ENCODE results near the gene PPP1R13B.

- TF ChIP-seq POLR2A (IDR thresholded peaks at IDR 0.05) (no peak), EP300 (IDR thresholded peaks at IDR 0.05) (no peak)
These were observed 151.9 kb downstream of the PPP1R13B start for GRCh38 chr14:103695296-103696069.
